BLaER1 (cell line): ENCODE results near the gene MMP12.
"Not testable (repeated sequence)": the region's sequence is repeated elsewhere in the genome, so short reads cannot be mapped to it uniquely, and the experiment has no call there.

Source experiments
- H3K27ac ChIP-seq: shearing (Covaris generic); formaldehyde crosslinking; 2 replicates; pipeline ENCODE4 v1.8.1; 2022
- H3K27me3 ChIP-seq: shearing (Covaris generic); formaldehyde crosslinking; 2 replicates; pipeline ENCODE4 v1.8.1; 2022
- H3K36me3 ChIP-seq: shearing (Covaris generic); formaldehyde crosslinking; 2 replicates; pipeline ENCODE4 v1.8.1; 2022
- H3K4me1 ChIP-seq: shearing (Covaris generic); formaldehyde crosslinking; 2 replicates; pipeline ENCODE4 v1.8.1; 2022
- H3K4me2 ChIP-seq: shearing (Covaris generic); formaldehyde crosslinking; 2 replicates; pipeline ENCODE4 v1.8.1; 2022
- H3K4me3 ChIP-seq: shearing (Covaris generic); formaldehyde crosslinking; 2 replicates; pipeline ENCODE4 v1.8.1; 2022
- H3K9ac ChIP-seq: shearing (Covaris generic); formaldehyde crosslinking; 2 replicates; pipeline ENCODE4 v1.8.1; 2022
- H3K9me3 ChIP-seq: shearing (Covaris generic); formaldehyde crosslinking; 2 replicates; pipeline ENCODE4 v1.8.1; 2022
- H4K20me1 ChIP-seq: shearing (Covaris generic); formaldehyde crosslinking; 2 replicates; pipeline ENCODE4 v1.8.1; 2022
- Cebpa-rat ChIP-seq: shearing (Covaris generic); IDR thresholded peaks from 2 replicates; pipeline ENCODE4 v1.8.1; 2022

The MMP12 gene

GRCh38 chr11:102874852-102875251 is at the start of gene MMP12:
MMP12 (minus strand) TSS chr11:102874982; CDS start chr11:102874937, 45 bp downstream.
- Histone ChIP-seq H3K36me3 (no peaks in the 10 kb centered on the region), H3K27me3 (no peaks in the 10 kb centered on the region), H3K4me3 (no peak within 1 kb of the TSS), H3K4me2 (no peak within 1 kb of the TSS), H4K20me1 (no peaks in the 10 kb centered on the region), H3K4me1 (no peaks in the 10 kb centered on the region), H3K9me3 (no peaks in the 10 kb centered on the region), H3K27ac (no peak within 1 kb of the TSS), H3K9ac (no peak within 1 kb of the TSS)
- no peak for TF ChIP-seq Cebpa-rat

GRCh38 chr11:102921587-102922220 is 46.9 kb upstream of the MMP12 start:
- Histone ChIP-seq H3K9me3 (no peaks in the 10 kb centered on the region), H3K36me3 (no peaks in the 10 kb centered on the region), H3K27me3 (no peaks in the 10 kb centered on the region), H4K20me1 (no peaks in the 10 kb centered on the region), H3K4me1 (peaks cover 17% of the 10 kb centered on the region), H3K27ac (no peak overlapping the region), H3K4me3 (no peak overlapping the region), H3K9ac (no peak overlapping the region), H3K4me2 (peak overlapping the region; percentile 41)
- no peak for TF ChIP-seq Cebpa-rat

GRCh38 chr11:102920118-102920684 is 45.4 kb upstream of the MMP12 start:
- Histone ChIP-seq H3K4me3 (no peak overlapping the region), H3K9me3 (no peaks in the 10 kb centered on the region), H3K4me1 (peaks cover 17% of the 10 kb centered on the region), H3K36me3 (no peaks in the 10 kb centered on the region), H3K4me2 (no peak overlapping the region), H4K20me1 (no peaks in the 10 kb centered on the region), H3K27ac (no peak overlapping the region), H3K27me3 (no peaks in the 10 kb centered on the region), H3K9ac (no peak overlapping the region)
- no peak for TF ChIP-seq Cebpa-rat

- no peak for TF ChIP-seq Cebpa-rat
- Histone ChIP-seq H3K9ac (no peak overlapping the region), H3K4me2 (no peak overlapping the region), H3K27ac (no peak overlapping the region), H3K4me3 (no peak overlapping the region), H3K36me3 (no peaks in the 10 kb centered on the region), H3K4me1 (no peaks in the 10 kb centered on the region), H3K9me3 (no peaks in the 10 kb centered on the region), H4K20me1 (no peaks in the 10 kb centered on the region), H3K27me3 (no peaks in the 10 kb centered on the region)
These were observed 40.2 kb upstream of the MMP12 start for GRCh38 chr11:102915044-102915375.

GRCh38 chr11:102914238-102915043 is 39.7 kb upstream of the MMP12 start:
- H3K9ac ChIP-seq, result no peak overlapping the region

GRCh38 chr11:102912482-102912830 is 37.7 kb upstream of the MMP12 start:
- Histone ChIP-seq H3K4me2 (no peak overlapping the region), H3K27ac (no peak overlapping the region), H3K9ac (no peak overlapping the region), H4K20me1 (no peaks in the 10 kb centered on the region), H3K4me3 (no peak overlapping the region), H3K27me3 (no peaks in the 10 kb centered on the region), H3K9me3 (no peaks in the 10 kb centered on the region), H3K4me1 (no peaks in the 10 kb centered on the region), H3K36me3 (no peaks in the 10 kb centered on the region)
- no peak for TF ChIP-seq Cebpa-rat

More at GRCh38 chr11:102914238-102915043, 39.7 kb upstream of the MMP12 start:
- Histone ChIP-seq H3K9me3 (no peaks in the 10 kb centered on the region), H3K27ac (no peak overlapping the region), H3K36me3 (no peaks in the 10 kb centered on the region), H4K20me1 (no peaks in the 10 kb centered on the region), H3K4me3 (no peak overlapping the region), H3K4me2 (no peak overlapping the region), H3K27me3 (no peaks in the 10 kb centered on the region), H3K4me1 (no peaks in the 10 kb centered on the region)
- no peak for TF ChIP-seq Cebpa-rat

GRCh38 chr11:102911758-102912481 is 37.1 kb upstream of the MMP12 start:
- Histone ChIP-seq H3K4me2 (no peak overlapping the region), H3K27ac (no peak overlapping the region), H3K4me1 (no peaks in the 10 kb centered on the region), H4K20me1 (no peaks in the 10 kb centered on the region), H3K27me3 (no peaks in the 10 kb centered on the region), H3K4me3 (no peak overlapping the region), H3K36me3 (no peaks in the 10 kb centered on the region), H3K9me3 (no peaks in the 10 kb centered on the region), H3K9ac (no peak overlapping the region)
- no peak for TF ChIP-seq Cebpa-rat

GRCh38 chr11:102905848-102906247 is 31.1 kb upstream of the MMP12 start:
- not testable (repeated sequence) for H4K20me1 ChIP-seq, H3K4me3 ChIP-seq, H3K9ac ChIP-seq, H3K27me3 ChIP-seq, H3K4me2 ChIP-seq, H3K9me3 ChIP-seq, H3K27ac ChIP-seq, H3K4me1 ChIP-seq, H3K36me3 ChIP-seq

- H3K9me3 ChIP-seq, H3K4me3 ChIP-seq, H3K4me2 ChIP-seq: not testable (repeated sequence)
These were observed 29.1 kb upstream of the MMP12 start for GRCh38 chr11:102903895-102904294.

GRCh38 chr11:102900346-102900745 is 25.6 kb upstream of the MMP12 start:
- H3K4me1 ChIP-seq, result no peaks in the 10 kb centered on the region
- H3K9me3 ChIP-seq, result peaks cover 1% of the 10 kb centered on the region; the same call in 1 of the 2 replicates
- H3K9ac ChIP-seq, result no peak overlapping the region
- no peaks in the 10 kb centered on the region for H4K20me1 ChIP-seq
- TF ChIP-seq Cebpa-rat, result no peak
- no peaks in the 10 kb centered on the region for H3K27me3 ChIP-seq
- no peak overlapping the region for H3K4me3 ChIP-seq
- no peaks in the 10 kb centered on the region for H3K36me3 ChIP-seq
- no peak overlapping the region for H3K4me2 ChIP-seq
- H3K27ac ChIP-seq, result no peak overlapping the region

More at GRCh38 chr11:102903895-102904294, 29.1 kb upstream of the MMP12 start:
- not testable (repeated sequence) for H3K9ac ChIP-seq, H3K4me1 ChIP-seq, H4K20me1 ChIP-seq, H3K27me3 ChIP-seq, H3K27ac ChIP-seq, H3K36me3 ChIP-seq
